Measurements from ENCODE around the gene EIF5. TPM values are rescaled to one million over a fixed set of nuclear protein-coding genes. Genes with fewer than 3 reads are reported as not detected.

EIF5 gene
- total RNA-seq, 1 experiment from 2014 or later: 238 TPM

GRCh38 chr14:103294091-103294490 is 39.9 kb upstream of the EIF5 start:
- POLR2A ChIA-PET: interaction anchor here (0.5 kb wide), 1 partner anchor 142 kb away, joined by 3 read pairs; no protein-coding TSS in a partner anchor
- Histone ChIP-seq H3K27me3 (ENCODE audit: control insufficient read depth, insufficient read depth, low read length) (no peaks in the 10 kb centered on the region), H3K36me3 (ENCODE audit: control insufficient read depth, insufficient read depth, low read length) (no peaks in the 10 kb centered on the region), H3K27ac (ENCODE audit: low read length) (no peak overlapping the region), H3K4me1 (ENCODE audit: control insufficient read depth, insufficient read depth, low read length) (no peaks in the 10 kb centered on the region), H3K4me3 (ENCODE audit: low read depth in 2 of 2, low read length in 2 of 2) (no peak overlapping the region), H3K9me3 (ENCODE audit: control insufficient read depth, insufficient read depth, low read depth, low read length) (no peaks in the 10 kb centered on the region)
- in situ Hi-C loops (cut with HindIII; ENCODE audit: low pct_unique_long_range_greater_than_20kb, low sequenced_read_pairs): no loop called here
- BruUV-seq (replicated peaks): no TSS peak
- ATAC-seq (no peak), DNase-seq (ENCODE audit: low read depth, low spot score) (no peak)
- no peak for TF ChIP-seq TCF7L2 (IDR thresholded peaks at IDR 0.05; ENCODE audit: low read depth, low read length)
- intact Hi-C loops (cut with micrococcal nuclease; ENCODE audit: unreplicated experiment): loop anchor here (10.0 kb wide), 1 partner anchor 189 kb away; no protein-coding TSS in a partner anchor
- CTCF ChIA-PET: interaction anchor here (0.6 kb wide), 1 partner anchor 153 kb away, joined by 3 read pairs; no protein-coding TSS in a partner anchor

- POLR2A ChIA-PET: interaction anchor here (0.7 kb wide), 1 partner anchor 38 kb away, joined by 3 read pairs; the partner anchor contains the start of gene EIF5
- CTCF ChIA-PET: interaction anchor here (0.7 to 0.9 kb wide), 3 partner anchors 72 to 193 kb away, joined by 3 to 4 read pairs (median 3); no protein-coding TSS in a partner anchor
- intact Hi-C loops (cut with micrococcal nuclease; ENCODE audit: unreplicated experiment): loop anchor here (10.0 kb wide), 1 partner anchor 191 kb away; no protein-coding TSS in a partner anchor
- in situ Hi-C loops (cut with HindIII; ENCODE audit: low pct_unique_long_range_greater_than_20kb, low sequenced_read_pairs): no loop called here
- H3K4me3 ChIP-seq (ENCODE audit: low read depth in 2 of 2, low read length in 2 of 2): no peak overlapping the region
- no peak for TF ChIP-seq POLR2AphosphoS5 (IDR thresholded peaks at IDR 0.05; ENCODE audit: low read depth, low read length)
- no peak for TF ChIP-seq TCF7L2 (IDR thresholded peaks at IDR 0.05; ENCODE audit: low read depth, low read length)
- TF ChIP-seq REST (IDR thresholded peaks at IDR 0.05; ENCODE audit: insufficient read depth in 1 of 2, low read depth in 2 of 2, low read length in 1 of 2): no peak
- no peaks in the 10 kb centered on the region for H3K27me3 ChIP-seq (ENCODE audit: control insufficient read depth, insufficient read depth, low read length)
- no peaks in the 10 kb centered on the region for H3K4me1 ChIP-seq (ENCODE audit: control insufficient read depth, insufficient read depth, low read length)
- H3K27ac ChIP-seq (ENCODE audit: low read length): no peak overlapping the region
- no TSS peak for BruUV-seq (replicated peaks)
- ATAC-seq (no peak), DNase-seq (ENCODE audit: low read depth, low spot score) (no peak)
- no peaks in the 10 kb centered on the region for H3K36me3 ChIP-seq (ENCODE audit: control insufficient read depth, insufficient read depth, low read length)
- H3K9me3 ChIP-seq (ENCODE audit: control insufficient read depth, insufficient read depth, low read depth, low read length): no peaks in the 10 kb centered on the region
Measured at GRCh38 chr14:103296007-103296406, 38.0 kb upstream of the EIF5 start.

- intact Hi-C loops (cut with micrococcal nuclease; ENCODE audit: unreplicated experiment): loop anchor here (10.0 kb wide), 1 partner anchor 192 kb away; no protein-coding TSS in a partner anchor
- POLR2A ChIA-PET: no interaction called here
- no peak for DNase-seq (ENCODE audit: low read depth, low spot score)
Measured at GRCh38 chr14:103296987-103297386, 37.0 kb upstream of the EIF5 start.

More at GRCh38 chr14:103296987-103297386, 37.0 kb upstream of the EIF5 start:
- Histone ChIP-seq H3K4me3 (ENCODE audit: low read depth in 2 of 2, low read length in 2 of 2) (no peak overlapping the region), H3K27me3 (ENCODE audit: control insufficient read depth, insufficient read depth, low read length) (no peaks in the 10 kb centered on the region), H3K9me3 (ENCODE audit: control insufficient read depth, insufficient read depth, low read depth, low read length) (no peaks in the 10 kb centered on the region), H3K4me1 (ENCODE audit: control insufficient read depth, insufficient read depth, low read length) (no peaks in the 10 kb centered on the region), H3K36me3 (ENCODE audit: control insufficient read depth, insufficient read depth, low read length) (no peaks in the 10 kb centered on the region), H3K27ac (ENCODE audit: low read length) (no peak overlapping the region)
- in situ Hi-C loops (cut with HindIII; ENCODE audit: low pct_unique_long_range_greater_than_20kb, low sequenced_read_pairs): no loop called here
- TF ChIP-seq SIN3A (IDR thresholded peaks at IDR 0.05; ENCODE audit: borderline replicate concordance, insufficient read depth, low read depth, low read length): no peak
- TF ChIP-seq CTCF (IDR thresholded peaks at IDR 0.05): peak; percentile 41
- no peak for ATAC-seq
- no TSS peak for BruUV-seq (replicated peaks)
- CTCF ChIA-PET: interaction anchor here (0.7 kb wide), 1 partner anchor 51 kb away, joined by 3 read pairs; no protein-coding TSS in a partner anchor
